Activated naive CD8-positive, alpha-beta T cell treated with anti-CD3 and anti-CD28 coated beads, Interleukin-2, amount 10 ng/mL, durations not matched to agents 7 days and 5 days (primary cell): Measurements from ENCODE around the gene EDN2. TPM values are rescaled to one million over a fixed set of nuclear protein-coding genes. Genes with fewer than 3 reads are reported as not detected.

Experiments used
- ATAC-seq: fragments of 150-1000 bp; cut with Tn5 transposase; one replicate; pipeline ENCODE4 v1.10.0; 2021; ENCODE audit warnings: low read depth, moderate library complexity
- POLR2A ChIA-PET: fragments of 350-600 bp; sonication (Branson Sonifier 250); formaldehyde crosslinking; loops from one replicate; lab custom pipeline; 2021; ENCODE audit warnings: antibody characterized with exemption; lab: Charles Lee
- DNase-seq: peaks from one replicate; pipeline ENCODE4 v3.0.0; 2021
- H3K27ac Mint-ChIP-seq: one replicate; pipeline ENCODE4 v1.8.0; 2022; ENCODE audit warnings: mild to moderate bottlenecking, mixed read lengths
- H3K27me3 Mint-ChIP-seq: one replicate; pipeline ENCODE4 v1.8.0; 2022; ENCODE audit warnings: mild to moderate bottlenecking, moderate library complexity, mixed read lengths
- H3K36me3 Mint-ChIP-seq: one replicate; pipeline ENCODE4 v1.8.0; 2021; ENCODE audit warnings: mild to moderate bottlenecking, mixed read lengths
- H3K4me1 Mint-ChIP-seq: one replicate; pipeline ENCODE4 v1.8.0; 2021; ENCODE audit warnings: mixed read lengths
- H3K4me3 Mint-ChIP-seq: one replicate; pipeline ENCODE4 v1.8.0; 2022; ENCODE audit warnings: mild to moderate bottlenecking, moderate library complexity, mixed read lengths
- H3K9me3 Mint-ChIP-seq: one replicate; pipeline ENCODE4 v1.8.0; 2021; ENCODE audit warnings: mixed read lengths
- total RNA-seq, 2 experiments: library from RNA; stranded (reverse); gene quantifications; one replicate each; pipeline ENCODE4 v1.2.3, GENCODE V29; 2021

EDN2 gene
- total RNA-seq, 2 experiments from 2014 or later = not detected

GRCh38 chr1:41434306-41434705 lies 50.2 kb downstream of the EDN2 start:
- Mint-ChIP-seq H3K27ac (no peak overlapping the region), H3K36me3 (no peaks in the 10 kb centered on the region), H3K4me3 (no peak overlapping the region), H3K27me3 (peaks cover 16% of the 10 kb centered on the region), H3K4me1 (no peaks in the 10 kb centered on the region), H3K9me3 (no peaks in the 10 kb centered on the region)
- POLR2A ChIA-PET = no interaction called here
- no peak for ATAC-seq
- no peak for DNase-seq

- ATAC-seq = no peak
- DNase-seq = no peak
- Mint-ChIP-seq H3K27me3 (peaks cover 16% of the 10 kb centered on the region), H3K9me3 (no peaks in the 10 kb centered on the region), H3K36me3 (no peaks in the 10 kb centered on the region), H3K4me3 (no peak overlapping the region), H3K27ac (no peak overlapping the region), H3K4me1 (peaks cover under 1% of the 10 kb centered on the region)
- POLR2A ChIA-PET = no interaction called here
Measured at GRCh38 chr1:41433501-41433900, 51.0 kb downstream of the EDN2 start.

- POLR2A ChIA-PET = no interaction called here
- ATAC-seq = peak; percentile 82
- Mint-ChIP-seq H3K4me3 (no peak overlapping the region), H3K4me1 (peaks cover 1% of the 10 kb centered on the region), H3K36me3 (no peaks in the 10 kb centered on the region), H3K27ac (no peak overlapping the region), H3K27me3 (peaks cover 16% of the 10 kb centered on the region), H3K9me3 (no peaks in the 10 kb centered on the region)
- DNase-seq = peak; percentile 79
Measured at GRCh38 chr1:41432481-41433280, 51.8 kb downstream of the EDN2 start.

GRCh38 chr1:41431490-41432350 lies 52.8 kb downstream of the EDN2 start:
- no peaks in the 10 kb centered on the region for H3K9me3 Mint-ChIP-seq
- POLR2A ChIA-PET = no interaction called here
- ATAC-seq (no peak), DNase-seq (no peak)
- H3K27ac Mint-ChIP-seq = no peak overlapping the region
- peaks cover 1% of the 10 kb centered on the region for H3K4me1 Mint-ChIP-seq
- peaks cover 13% of the 10 kb centered on the region for H3K27me3 Mint-ChIP-seq
- H3K4me3 Mint-ChIP-seq = no peak overlapping the region
- no peaks in the 10 kb centered on the region for H3K36me3 Mint-ChIP-seq

GRCh38 chr1:41430582-41430981 lies 53.9 kb downstream of the EDN2 start:
- H3K36me3 Mint-ChIP-seq = no peaks in the 10 kb centered on the region
- H3K4me1 Mint-ChIP-seq = peaks cover 1% of the 10 kb centered on the region
- no peak overlapping the region for H3K4me3 Mint-ChIP-seq
- POLR2A ChIA-PET = no interaction called here
- peaks cover 2% of the 10 kb centered on the region for H3K27me3 Mint-ChIP-seq
- ATAC-seq (no peak), DNase-seq (no peak)
- H3K9me3 Mint-ChIP-seq = no peaks in the 10 kb centered on the region
- no peak overlapping the region for H3K27ac Mint-ChIP-seq

- Mint-ChIP-seq H3K4me1 (peaks cover 1% of the 10 kb centered on the region), H3K27ac (no peak overlapping the region), H3K9me3 (no peaks in the 10 kb centered on the region), H3K36me3 (no peaks in the 10 kb centered on the region), H3K27me3 (no peaks in the 10 kb centered on the region), H3K4me3 (no peak overlapping the region)
- DNase-seq = no peak
- POLR2A ChIA-PET = no interaction called here
- no peak for ATAC-seq
Measured at GRCh38 chr1:41430069-41430468, 54.4 kb downstream of the EDN2 start.

- no peaks in the 10 kb centered on the region for H3K36me3 Mint-ChIP-seq
- POLR2A ChIA-PET = no interaction called here
- DNase-seq = no peak
- no peaks in the 10 kb centered on the region for H3K9me3 Mint-ChIP-seq
- no peak overlapping the region for H3K4me3 Mint-ChIP-seq
- no peak for ATAC-seq
- H3K4me1 Mint-ChIP-seq = peaks cover 1% of the 10 kb centered on the region
- H3K27ac Mint-ChIP-seq = no peak overlapping the region
- H3K27me3 Mint-ChIP-seq = no peaks in the 10 kb centered on the region
Measured at GRCh38 chr1:41429641-41430035, 54.8 kb downstream of the EDN2 start.

Other genes with a start within 250 kb of the EDN2 start
- gene SCMH1, start 242.4 kb downstream of the EDN2 start, total RNA-seq = 10 to 100 TPM; 24.2 to 25.5 TPM
- gene FOXO6, start 123.2 kb downstream of the EDN2 start, total RNA-seq = not detected